Central memory CD8-positive, alpha-beta T cell (primary cell): ENCODE results near the gene UTS2B.
"Not testable (repeated sequence)": the region's sequence is repeated elsewhere in the genome, so short reads cannot be mapped to it uniquely, and the experiment has no call there.

Experiments used
- ATAC-seq: fragments of 150-1000 bp; cut with Tn5 transposase; replicated peaks from 2 replicates; pipeline ENCODE4 v1.10.0; 2022; ENCODE audit warnings: mild to moderate bottlenecking, moderate FRiP score, moderate number of reproducible peaks; ENCODE audit not compliant: poor library complexity, severe bottlenecking; ENCODE audit errors: extremely low read depth
- DNase-seq, 2 donors: peaks; one replicate each; pipeline ENCODE4 v3.0.0; 2021; ENCODE audit warnings: low spot score in 2 of 2
- H3K27ac Mint-ChIP-seq: one replicate; pipeline ENCODE4 v1.8.0; 2022; ENCODE audit warnings: low read depth, mild to moderate bottlenecking, moderate library complexity, mixed read lengths
- H3K27me3 Mint-ChIP-seq: one replicate; pipeline ENCODE4 v1.8.0; 2022; ENCODE audit warnings: mixed read lengths
- H3K36me3 Mint-ChIP-seq: one replicate; pipeline ENCODE4 v1.8.0; 2022; ENCODE audit warnings: mild to moderate bottlenecking, moderate library complexity, mixed read lengths; ENCODE audit not compliant: insufficient read depth
- H3K4me1 Mint-ChIP-seq: one replicate; pipeline ENCODE4 v1.8.0; 2022; ENCODE audit warnings: mixed read lengths
- H3K4me3 Mint-ChIP-seq: one replicate; pipeline ENCODE4 v1.8.0; 2022; ENCODE audit warnings: mild to moderate bottlenecking, moderate library complexity, mixed read lengths
- H3K9me3 Mint-ChIP-seq: one replicate; pipeline ENCODE4 v1.8.0; 2022; ENCODE audit warnings: mixed read lengths

UTS2B gene

DNA sequence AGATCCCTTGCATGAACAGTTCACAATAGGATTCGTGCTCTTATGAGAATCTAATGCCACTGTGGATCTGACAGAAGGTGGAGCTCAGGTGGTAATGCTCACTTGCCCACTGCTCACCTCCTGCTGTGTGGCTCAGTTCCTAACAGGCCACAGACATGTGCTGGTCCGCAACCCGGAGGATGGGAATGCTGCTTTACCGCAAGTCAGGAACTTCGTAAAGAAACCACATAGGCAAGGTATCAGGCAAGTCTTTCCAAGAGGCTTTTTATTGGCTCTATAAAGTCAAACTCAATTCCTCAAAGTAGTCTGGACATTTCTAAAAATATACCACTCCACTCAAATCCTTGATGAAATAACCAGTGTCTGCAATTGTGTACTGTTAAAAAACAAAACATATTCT, 75.2 kb downstream of the UTS2B start:
- H3K27me3 Mint-ChIP-seq = no peaks in the 10 kb centered on the region
- ATAC-seq = no peak
- H3K27ac Mint-ChIP-seq = no peak overlapping the region
- no peaks in the 10 kb centered on the region for H3K4me1 Mint-ChIP-seq
- no peak for DNase-seq
- H3K36me3 Mint-ChIP-seq = no peaks in the 10 kb centered on the region
- peaks cover 5% of the 10 kb centered on the region for H3K9me3 Mint-ChIP-seq
- H3K4me3 Mint-ChIP-seq = no peak overlapping the region

DNA sequence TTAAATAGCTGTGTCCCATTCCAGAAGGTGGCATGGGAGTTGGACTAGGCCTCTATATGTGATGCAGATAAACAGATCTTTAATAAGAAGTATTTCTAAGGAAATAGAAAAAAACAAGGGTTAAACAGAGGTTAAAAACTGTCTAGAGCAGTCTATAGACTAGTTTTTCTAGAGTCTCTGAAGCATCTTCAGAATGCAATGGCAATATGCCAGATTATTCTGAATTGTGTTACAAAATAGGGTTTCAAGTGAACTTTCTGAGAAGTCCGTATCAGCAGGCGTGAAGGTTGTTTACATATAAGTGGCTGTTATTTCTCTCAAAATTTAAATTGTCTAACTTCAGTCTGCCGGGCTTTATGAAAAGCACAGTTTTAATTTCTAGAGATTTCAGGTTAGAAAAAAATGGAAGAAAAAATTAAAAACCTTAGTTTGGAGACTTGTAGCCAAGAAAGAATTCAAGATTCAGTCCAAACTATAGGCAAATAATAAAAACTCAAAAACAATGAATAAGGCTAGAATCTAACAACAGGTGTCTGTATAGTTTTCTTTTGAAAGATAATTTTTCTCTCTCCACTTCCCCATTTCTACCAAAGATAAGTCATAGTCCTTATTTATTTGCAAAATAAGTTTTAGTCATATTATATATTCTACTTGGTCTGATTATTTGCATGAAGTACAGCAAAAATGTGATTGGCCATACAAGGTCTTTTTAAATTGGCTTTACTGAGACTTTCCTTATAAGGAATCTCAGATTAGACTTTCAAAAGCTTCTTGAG, 76.0 kb downstream of the UTS2B start:
- ATAC-seq (no peak), DNase-seq (no peak)
- Mint-ChIP-seq H3K36me3 (no peaks in the 10 kb centered on the region), H3K27ac (no peak overlapping the region), H3K4me3 (no peak overlapping the region), H3K9me3 (peaks cover 6% of the 10 kb centered on the region), H3K4me1 (no peaks in the 10 kb centered on the region), H3K27me3 (no peaks in the 10 kb centered on the region)

DNA sequence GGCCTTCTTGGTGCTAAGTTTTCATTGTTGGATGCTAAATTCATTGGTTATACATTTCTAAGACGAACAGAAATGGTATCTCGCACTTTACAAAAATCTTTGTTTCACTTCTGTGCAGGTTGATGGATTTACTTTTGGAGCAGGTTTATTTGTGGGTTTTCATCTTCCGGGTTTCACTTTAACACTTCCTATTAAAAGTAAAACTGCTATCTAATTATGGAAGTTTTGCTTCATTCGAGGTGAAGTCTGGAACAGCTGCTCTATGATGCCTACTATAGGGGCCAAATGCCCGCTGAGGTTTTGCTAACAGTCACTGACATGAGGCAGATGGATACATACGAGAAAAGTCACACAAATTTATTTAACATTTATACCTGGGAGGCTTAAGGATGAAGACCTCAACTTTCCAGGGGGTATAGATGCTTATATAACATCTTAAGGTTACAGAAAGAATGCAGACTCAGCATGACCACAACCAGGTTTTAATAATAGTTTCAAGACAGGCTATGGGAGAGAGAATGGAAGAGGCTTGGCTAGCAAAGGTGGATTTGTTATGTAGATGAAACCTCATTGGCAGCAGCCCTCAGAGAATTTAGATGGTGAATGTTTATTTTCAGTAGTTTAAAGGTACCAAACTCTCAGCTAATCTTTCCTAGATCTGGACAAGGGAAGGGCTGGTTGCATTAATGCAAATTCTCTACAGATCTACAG, 77.1 kb downstream of the UTS2B start:
- peaks cover 5% of the 10 kb centered on the region for H3K9me3 Mint-ChIP-seq
- ATAC-seq (no peak), DNase-seq (no peak)
- no peaks in the 10 kb centered on the region for H3K27me3 Mint-ChIP-seq
- H3K27ac Mint-ChIP-seq = no peak overlapping the region
- H3K4me1 Mint-ChIP-seq = no peaks in the 10 kb centered on the region
- no peak overlapping the region for H3K4me3 Mint-ChIP-seq
- no peaks in the 10 kb centered on the region for H3K36me3 Mint-ChIP-seq

DNA sequence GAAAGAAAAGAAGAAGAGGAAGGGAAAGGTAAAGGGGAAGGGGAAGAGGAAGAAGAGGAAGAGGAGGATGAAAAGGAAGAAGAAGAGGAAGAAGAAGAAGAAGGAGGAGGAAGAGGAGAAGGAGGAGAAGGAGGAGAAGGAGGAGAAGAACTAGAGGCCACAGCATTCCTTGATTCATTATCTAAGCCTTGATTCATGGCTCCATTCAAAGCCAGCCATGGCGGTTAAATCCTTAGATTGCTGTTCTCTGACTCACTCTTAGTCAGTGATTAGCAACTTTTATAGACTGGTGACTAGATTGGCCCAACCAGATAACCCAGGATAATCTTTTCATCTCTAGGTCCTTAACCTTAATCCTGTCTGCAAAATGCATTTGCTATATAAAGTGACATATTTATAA, 83.7 kb downstream of the UTS2B start:
- no peak overlapping the region for H3K4me3 Mint-ChIP-seq
- no peak for DNase-seq
- peaks cover 2% of the 10 kb centered on the region for H3K36me3 Mint-ChIP-seq
- ATAC-seq = no peak
- no peaks in the 10 kb centered on the region for H3K4me1 Mint-ChIP-seq
- no peak overlapping the region for H3K27ac Mint-ChIP-seq
- H3K27me3 Mint-ChIP-seq = no peaks in the 10 kb centered on the region
- H3K9me3 Mint-ChIP-seq = peaks cover 5% of the 10 kb centered on the region

DNA sequence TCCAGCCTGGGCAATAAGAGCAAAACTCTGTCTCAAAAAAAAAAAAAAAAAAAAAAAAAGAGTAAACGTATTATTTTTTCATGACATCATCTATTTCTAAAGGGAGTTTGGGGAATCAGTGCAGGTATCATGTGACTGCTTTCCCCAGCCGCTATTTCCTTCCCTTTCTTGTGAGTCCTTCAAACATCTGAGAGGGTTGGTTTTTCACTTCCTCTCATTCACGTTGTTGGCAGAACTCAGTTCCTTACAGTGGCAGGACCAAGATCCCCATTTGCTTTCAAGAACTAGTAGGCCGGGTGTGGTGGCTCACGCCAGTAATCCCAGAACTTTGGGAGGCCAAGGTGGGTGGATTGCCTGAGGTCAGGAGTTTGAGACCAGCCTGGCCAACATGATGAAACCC, 84.3 kb downstream of the UTS2B start:
- not testable (repeated sequence) for H3K27ac Mint-ChIP-seq, H3K27me3 Mint-ChIP-seq, H3K9me3 Mint-ChIP-seq, H3K4me1 Mint-ChIP-seq, H3K36me3 Mint-ChIP-seq, H3K4me3 Mint-ChIP-seq, DNase-seq
- peak; percentile 58 for ATAC-seq

DNA sequence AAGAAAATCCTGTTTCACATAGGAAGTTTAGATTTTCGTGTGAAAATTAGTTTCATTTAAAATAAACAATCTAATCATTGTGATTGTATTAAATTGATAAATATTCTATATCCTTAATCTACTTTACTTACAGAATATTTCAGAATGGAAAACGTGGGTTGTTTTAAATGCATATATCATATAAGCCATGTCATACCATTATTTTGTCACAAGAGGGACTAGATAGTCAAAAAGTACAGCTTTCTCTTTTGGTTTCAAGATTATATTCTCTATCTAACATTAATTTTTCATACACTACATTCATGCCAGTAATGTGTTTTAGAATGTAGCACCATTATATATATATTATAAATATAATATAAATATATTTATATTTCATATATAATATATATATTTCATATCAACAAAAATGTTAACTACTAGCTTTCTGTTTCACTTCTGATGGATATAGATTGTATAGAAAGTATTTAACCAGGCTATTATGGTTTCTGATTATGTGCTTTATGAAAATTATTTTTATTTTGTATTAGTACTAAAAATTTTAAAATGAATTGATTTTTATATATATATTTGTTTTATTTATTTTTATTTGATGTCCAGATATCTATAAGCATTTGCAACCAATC, 86.0 kb downstream of the UTS2B start:
- H3K4me1 Mint-ChIP-seq = no peaks in the 10 kb centered on the region
- H3K9me3 Mint-ChIP-seq = peaks cover 5% of the 10 kb centered on the region
- H3K27ac Mint-ChIP-seq = no peak overlapping the region
- H3K4me3 Mint-ChIP-seq = no peak overlapping the region
- ATAC-seq (no peak), DNase-seq (no peak)
- H3K36me3 Mint-ChIP-seq = peaks cover 2% of the 10 kb centered on the region
- no peaks in the 10 kb centered on the region for H3K27me3 Mint-ChIP-seq

DNA sequence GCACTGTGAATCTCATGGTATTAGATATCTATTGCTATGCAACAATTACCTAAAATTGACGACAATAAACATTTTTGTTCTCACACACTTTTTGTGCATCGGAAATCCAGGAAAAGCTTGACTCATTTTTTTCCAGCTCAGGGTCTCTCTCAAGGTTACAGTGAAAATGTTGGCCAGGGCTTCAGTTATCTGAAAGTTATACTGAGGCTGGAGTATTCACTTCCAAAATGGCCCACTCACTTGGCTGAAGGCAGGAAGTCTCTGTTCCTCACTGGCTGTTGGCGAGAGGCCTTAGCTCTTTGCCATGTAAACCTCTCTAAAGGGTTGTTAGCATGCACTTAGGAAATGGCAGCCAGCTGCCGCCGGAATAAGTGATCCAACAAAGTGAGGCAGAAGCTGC, 89.8 kb downstream of the UTS2B start:
- DNase-seq (no peak), ATAC-seq (no peak)
- Mint-ChIP-seq H3K9me3 (no peaks in the 10 kb centered on the region), H3K4me3 (no peak overlapping the region), H3K27ac (no peak overlapping the region), H3K36me3 (peaks cover 2% of the 10 kb centered on the region), H3K4me1 (no peaks in the 10 kb centered on the region), H3K27me3 (no peaks in the 10 kb centered on the region)

DNA sequence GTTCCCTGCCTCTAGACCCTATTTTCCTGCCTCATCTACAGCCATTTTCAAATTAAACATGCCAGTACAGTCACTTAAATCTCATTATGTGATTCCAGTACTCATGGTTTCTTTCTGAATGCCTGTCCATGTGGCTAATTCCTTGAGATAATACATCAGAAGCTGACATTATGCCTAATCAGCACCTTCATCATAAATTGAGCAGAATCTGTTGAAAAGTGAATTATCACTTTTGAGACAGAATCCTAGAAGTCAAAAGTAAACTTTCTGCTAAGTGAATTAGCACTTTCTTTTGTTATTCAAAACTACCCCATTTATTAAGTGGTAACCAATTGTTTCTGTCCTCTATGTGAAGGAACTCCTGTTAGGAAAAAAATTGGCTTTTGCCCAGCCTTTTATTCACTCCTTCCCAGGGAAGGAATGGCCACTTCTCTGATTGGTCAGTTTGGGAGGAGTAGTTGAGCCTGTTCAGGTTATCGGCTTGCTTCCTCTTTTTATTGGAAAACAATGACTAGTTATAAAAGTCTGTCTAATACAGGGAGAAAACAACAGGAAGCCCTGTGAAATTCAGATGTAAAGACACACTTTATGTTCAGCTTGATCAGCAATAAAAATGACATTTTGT, 90.8 kb downstream of the UTS2B start:
- no peaks in the 10 kb centered on the region for H3K9me3 Mint-ChIP-seq
- ATAC-seq = no peak
- no peaks in the 10 kb centered on the region for H3K4me1 Mint-ChIP-seq

DNA sequence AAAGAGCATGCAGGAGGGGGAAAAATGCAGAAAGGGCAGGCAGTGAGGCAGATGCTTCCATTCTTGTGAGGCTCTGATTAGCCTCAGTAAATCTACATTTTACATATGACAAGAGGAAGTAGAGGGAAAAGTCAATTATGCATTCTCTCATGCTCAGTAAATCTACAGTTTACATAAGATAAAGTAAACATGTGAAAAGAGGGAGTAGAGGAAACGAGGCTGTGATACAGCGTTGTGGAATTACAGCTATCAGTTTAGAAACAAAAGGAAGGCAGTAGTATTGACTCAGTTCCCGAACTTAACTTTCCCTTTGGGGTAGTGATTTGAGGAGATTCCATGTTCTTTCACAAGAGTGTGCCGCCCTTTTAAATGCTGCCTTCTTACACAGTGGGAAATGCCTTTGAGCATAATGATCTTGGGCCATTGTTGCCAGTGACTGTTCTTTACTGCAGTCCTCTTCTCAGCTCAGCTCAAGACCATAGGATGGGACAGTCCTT, 92.0 kb downstream of the UTS2B start:
- Mint-ChIP-seq H3K27me3 (no peaks in the 10 kb centered on the region), H3K4me3 (no peak overlapping the region), H3K36me3 (no peaks in the 10 kb centered on the region), H3K4me1 (no peaks in the 10 kb centered on the region), H3K9me3 (peaks cover 5% of the 10 kb centered on the region), H3K27ac (no peak overlapping the region)
- DNase-seq = no peak
- ATAC-seq = no peak

More for the DNA sequence above, 90.8 kb downstream of the UTS2B start:
- Mint-ChIP-seq H3K27ac (no peak overlapping the region), H3K27me3 (no peaks in the 10 kb centered on the region), H3K36me3 (no peaks in the 10 kb centered on the region), H3K4me3 (no peak overlapping the region)
- DNase-seq = no peak

DNA sequence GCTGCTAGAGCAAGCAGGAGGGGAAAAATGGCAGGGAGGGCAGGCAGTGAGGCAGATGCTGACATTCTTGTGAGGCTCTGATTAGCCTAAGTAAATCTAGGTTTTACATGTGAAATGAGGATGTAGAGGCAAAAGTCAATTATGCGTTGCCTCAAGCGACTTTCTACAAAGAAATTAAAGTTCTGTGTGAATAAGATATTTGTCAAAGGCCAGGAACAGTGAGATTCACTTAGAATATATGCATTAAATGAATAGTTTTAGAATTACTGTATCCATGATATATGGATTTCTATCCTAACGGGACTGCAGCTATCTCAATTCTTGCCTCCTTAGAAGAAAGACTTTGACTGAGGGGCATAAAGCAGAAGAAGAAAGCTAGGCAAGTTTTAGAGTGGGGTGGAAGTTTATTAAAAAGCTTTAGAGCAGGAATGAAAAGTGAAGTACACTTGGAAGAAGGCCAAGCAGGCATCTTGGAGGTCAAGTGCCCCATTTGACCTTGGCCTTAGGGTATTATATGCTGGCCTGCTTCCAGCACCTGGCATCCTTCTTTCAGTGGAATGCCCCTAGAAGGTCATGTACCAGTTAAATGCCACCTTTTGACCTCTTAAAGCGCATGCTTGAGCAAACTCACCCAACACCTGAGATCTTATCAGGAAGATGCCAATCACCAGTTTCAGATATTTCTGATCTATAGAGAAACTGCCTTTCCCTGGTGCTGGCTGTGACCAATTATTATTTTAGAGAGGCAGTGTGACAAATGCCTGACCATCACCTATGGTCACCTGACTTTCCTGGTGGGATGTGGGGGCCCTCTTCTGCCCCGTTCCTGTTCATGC, 93.1 kb downstream of the UTS2B start:
- H3K4me3 Mint-ChIP-seq = no peak overlapping the region
- no peaks in the 10 kb centered on the region for H3K4me1 Mint-ChIP-seq
- DNase-seq (no peak), ATAC-seq (no peak)
- no peak overlapping the region for H3K27ac Mint-ChIP-seq
- H3K9me3 Mint-ChIP-seq = peaks cover 5% of the 10 kb centered on the region
- no peaks in the 10 kb centered on the region for H3K36me3 Mint-ChIP-seq
- H3K27me3 Mint-ChIP-seq = no peaks in the 10 kb centered on the region

DNA sequence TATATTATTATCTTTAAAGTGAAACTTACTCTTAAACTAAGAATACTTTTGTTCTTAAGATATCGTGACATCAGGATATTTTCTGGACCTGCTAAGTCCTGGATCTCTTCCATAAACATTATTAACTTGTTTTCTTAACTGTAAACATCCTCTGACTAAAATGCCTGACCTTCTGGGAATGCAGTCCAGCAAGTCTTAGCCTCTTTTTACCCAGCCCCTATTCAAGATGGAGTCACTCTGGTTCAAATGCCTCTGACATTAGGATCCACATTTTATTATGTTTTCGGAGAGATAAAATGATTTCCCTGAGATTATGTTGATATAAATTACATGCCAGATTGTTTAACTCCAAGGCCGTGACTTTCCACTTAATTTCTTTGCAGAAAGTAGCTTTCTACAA, 93.7 kb downstream of the UTS2B start:
- Mint-ChIP-seq H3K27me3 (no peaks in the 10 kb centered on the region), H3K36me3 (no peaks in the 10 kb centered on the region), H3K4me1 (no peaks in the 10 kb centered on the region), H3K9me3 (peaks cover 5% of the 10 kb centered on the region), H3K27ac (no peak overlapping the region), H3K4me3 (no peak overlapping the region)
- DNase-seq = no peak
- ATAC-seq = no peak
